WTC11 (cell line): Measurements from ENCODE around the gene ICE2. TPM values are rescaled to one million over a fixed set of nuclear protein-coding genes. Genes with fewer than 3 reads are reported as not detected.
A peak's percentile ranks its signal among the peaks of the same experiment; 100 is the strongest.

ENCODE experiments used
- ATAC-seq: fragments of 200-7000 bp; cut with Tn5 transposase; 2 replicates; pipeline ENCODE4 v1.10.0; 2021; ENCODE audit warnings: mild to moderate bottlenecking, moderate library complexity
- CTCF ChIA-PET: fragments of 300-600 bp; sonication (Branson Sonifier 250); formaldehyde crosslinking; loops from one replicate; lab custom pipeline; 2021; ENCODE audit warnings: antibody characterized with exemption; lab: Charles Lee
- POLR2A ChIA-PET: fragments of 350-600 bp; sonication (Branson Sonifier 250); formaldehyde crosslinking; loops from one replicate; lab custom pipeline; 2021; ENCODE audit warnings: antibody characterized with exemption; lab: Charles Lee
- DNase-seq: peaks from one replicate; pipeline ENCODE4 v3.0.0; 2021; ENCODE audit warnings: low spot score
- H3K27ac Mint-ChIP-seq: 2 replicates; pipeline ENCODE4 v1.8.0; 2021; ENCODE audit warnings: mixed read lengths
- H3K27me3 Mint-ChIP-seq: 2 replicates; pipeline ENCODE4 v1.8.0; 2021; ENCODE audit warnings: low read depth, mild to moderate bottlenecking, moderate library complexity, mixed read lengths
- H3K36me3 Mint-ChIP-seq: 2 replicates; pipeline ENCODE4 v1.8.0; 2021; ENCODE audit warnings: mixed read lengths
- H3K4me1 Mint-ChIP-seq: 2 replicates; pipeline ENCODE4 v1.8.0; 2022; ENCODE audit warnings: mixed read lengths
- H3K4me3 Mint-ChIP-seq: 2 replicates; pipeline ENCODE4 v1.8.0; 2021; ENCODE audit warnings: mild to moderate bottlenecking, moderate library complexity, mixed read lengths
- H3K9me3 Mint-ChIP-seq: 2 replicates; pipeline ENCODE4 v1.8.0; 2021; ENCODE audit warnings: mixed read lengths
- ATF1 ChIP-seq: sonication (generic); formaldehyde crosslinking; IDR thresholded peaks from 2 replicates; pipeline ENCODE4 v1.8.1; 2023; ENCODE audit warnings: mild to moderate bottlenecking, moderate library complexity, missing genetic modification reagents
- CREB1 ChIP-seq: sonication (generic); formaldehyde crosslinking; IDR thresholded peaks from 2 replicates; pipeline ENCODE4 v1.8.0; 2023; ENCODE audit warnings: mild to moderate bottlenecking, missing genetic modification reagents
- GABPB1 ChIP-seq: sonication (generic); formaldehyde crosslinking; IDR thresholded peaks from 2 replicates; pipeline ENCODE4 v1.8.1; 2023; ENCODE audit warnings: mild to moderate bottlenecking, missing genetic modification reagents
- SP1 ChIP-seq: sonication (generic); formaldehyde crosslinking; conservative IDR thresholded peaks from 2 replicates; pipeline ENCODE4 v1.8.1; 2022; ENCODE audit warnings: missing genetic modification reagents
- TEAD4 ChIP-seq: sonication (generic); formaldehyde crosslinking; IDR thresholded peaks from 2 replicates; pipeline ENCODE4 v1.8.0; 2022; ENCODE audit warnings: mild to moderate bottlenecking, missing genetic modification reagents
- ZNF317 ChIP-seq: sonication (generic); formaldehyde crosslinking; IDR thresholded peaks from 2 replicates; pipeline ENCODE4 v1.8.1; 2023; ENCODE audit warnings: low read depth, mild to moderate bottlenecking, moderate library complexity, missing genetic modification reagents, borderline replicate concordance
- total RNA-seq: library from RNA; stranded (reverse); gene quantifications from 3 replicates; pipeline ENCODE4 v1.2.3, GENCODE V29; 2021
- TF ChIP-seq, protein P1 (sequence below): sonication (generic); formaldehyde crosslinking; IDR thresholded peaks from 2 replicates; pipeline ENCODE4 v1.8.1; 2023; ENCODE audit warnings: mild to moderate bottlenecking, missing genetic modification reagents
- TF ChIP-seq, protein P2 (sequence below): sonication (generic); formaldehyde crosslinking; IDR thresholded peaks from 2 replicates; pipeline ENCODE4 v1.8.0; 2022; ENCODE audit warnings: mild to moderate bottlenecking, missing genetic modification reagents
- TF ChIP-seq, protein P3 (sequence below): sonication (generic); formaldehyde crosslinking; IDR thresholded peaks from 2 replicates; pipeline ENCODE4 v1.8.0; 2022; ENCODE audit warnings: mild to moderate bottlenecking, missing genetic modification reagents
- TF ChIP-seq, protein P4 (sequence below): sonication (generic); formaldehyde crosslinking; IDR thresholded peaks from 2 replicates; pipeline ENCODE4 v1.8.0; 2023; ENCODE audit warnings: mild to moderate bottlenecking, missing genetic modification reagents
- TF ChIP-seq, protein P5 (sequence below): sonication (generic); formaldehyde crosslinking; IDR thresholded peaks from 2 replicates; pipeline ENCODE4 v1.8.1; 2023; ENCODE audit warnings: mild to moderate bottlenecking, missing genetic modification reagents, moderate library complexity
- TF ChIP-seq, protein P6 (sequence below): fragments of 250-450 bp; sonication (Bioruptor Pico); IDR thresholded peaks from 2 replicates; pipeline ENCODE4 v1.9.0; 2021; ENCODE audit warnings: mild to moderate bottlenecking, borderline replicate concordance

Gene ICE2
- total RNA-seq, 1 experiment from 2014 or later = 76.9 TPM

DNA sequence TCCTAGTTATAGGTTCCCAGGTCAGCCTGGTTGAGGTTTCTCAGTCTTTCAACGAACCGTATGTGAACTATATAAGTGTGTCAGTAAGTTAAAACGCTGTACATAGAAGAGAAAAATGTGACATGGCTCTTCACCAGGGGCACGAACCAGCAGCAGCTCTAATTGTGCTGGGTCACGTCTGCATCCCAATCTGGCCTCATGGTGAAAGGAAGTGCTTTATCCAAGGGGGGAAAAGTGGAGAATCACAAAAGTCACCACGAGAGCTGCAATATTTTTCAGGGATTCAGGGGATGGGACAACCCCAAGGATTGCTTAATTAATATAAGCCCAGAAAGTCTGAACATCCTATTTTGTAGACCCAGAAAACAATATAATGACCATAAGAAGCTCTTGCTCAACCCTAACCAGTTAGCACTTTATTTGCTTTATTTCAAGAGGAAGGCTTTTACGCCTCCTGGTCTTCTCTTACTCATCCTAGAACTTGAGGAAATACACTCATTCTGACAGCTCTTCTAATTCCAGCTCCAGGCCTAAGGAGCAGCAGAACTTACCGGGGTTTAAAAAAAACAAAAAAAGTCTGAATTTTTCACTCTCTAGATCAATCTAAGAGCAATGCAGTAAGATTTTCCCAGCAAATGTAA lies 97.7 kb downstream of the ICE2 start:
- Mint-ChIP-seq H3K9me3 (no peaks in the 10 kb centered on the region), H3K4me1 (peaks cover 2% of the 10 kb centered on the region; the same call in 1 of the 2 replicates), H3K27me3 (no peaks in the 10 kb centered on the region), H3K27ac (no peak overlapping the region; the same call in 1 of the 2 replicates), H3K4me3 (no peak overlapping the region), H3K36me3 (peaks cover 7% of the 10 kb centered on the region; the same call in 1 of the 2 replicates)
- ChIA-PET CTCF (no interaction called here), POLR2A (interaction anchor here (0.7 kb wide), 1 partner anchor 488 kb away, joined by 5 read pairs; no protein-coding TSS in a partner anchor)
- TF ChIP-seq, protein P1, sequence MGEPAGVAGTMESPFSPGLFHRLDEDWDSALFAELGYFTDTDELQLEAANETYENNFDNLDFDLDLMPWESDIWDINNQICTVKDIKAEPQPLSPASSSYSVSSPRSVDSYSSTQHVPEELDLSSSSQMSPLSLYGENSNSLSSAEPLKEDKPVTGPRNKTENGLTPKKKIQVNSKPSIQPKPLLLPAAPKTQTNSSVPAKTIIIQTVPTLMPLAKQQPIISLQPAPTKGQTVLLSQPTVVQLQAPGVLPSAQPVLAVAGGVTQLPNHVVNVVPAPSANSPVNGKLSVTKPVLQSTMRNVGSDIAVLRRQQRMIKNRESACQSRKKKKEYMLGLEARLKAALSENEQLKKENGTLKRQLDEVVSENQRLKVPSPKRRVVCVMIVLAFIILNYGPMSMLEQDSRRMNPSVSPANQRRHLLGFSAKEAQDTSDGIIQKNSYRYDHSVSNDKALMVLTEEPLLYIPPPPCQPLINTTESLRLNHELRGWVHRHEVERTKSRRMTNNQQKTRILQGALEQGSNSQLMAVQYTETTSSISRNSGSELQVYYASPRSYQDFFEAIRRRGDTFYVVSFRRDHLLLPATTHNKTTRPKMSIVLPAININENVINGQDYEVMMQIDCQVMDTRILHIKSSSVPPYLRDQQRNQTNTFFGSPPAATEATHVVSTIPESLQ (CRISPR knock-in tag) = no peak
- TF ChIP-seq, protein P2, sequence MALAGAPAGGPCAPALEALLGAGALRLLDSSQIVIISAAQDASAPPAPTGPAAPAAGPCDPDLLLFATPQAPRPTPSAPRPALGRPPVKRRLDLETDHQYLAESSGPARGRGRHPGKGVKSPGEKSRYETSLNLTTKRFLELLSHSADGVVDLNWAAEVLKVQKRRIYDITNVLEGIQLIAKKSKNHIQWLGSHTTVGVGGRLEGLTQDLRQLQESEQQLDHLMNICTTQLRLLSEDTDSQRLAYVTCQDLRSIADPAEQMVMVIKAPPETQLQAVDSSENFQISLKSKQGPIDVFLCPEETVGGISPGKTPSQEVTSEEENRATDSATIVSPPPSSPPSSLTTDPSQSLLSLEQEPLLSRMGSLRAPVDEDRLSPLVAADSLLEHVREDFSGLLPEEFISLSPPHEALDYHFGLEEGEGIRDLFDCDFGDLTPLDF (CRISPR knock-in tag) = no peak
- TF ChIP-seq, protein P3, sequence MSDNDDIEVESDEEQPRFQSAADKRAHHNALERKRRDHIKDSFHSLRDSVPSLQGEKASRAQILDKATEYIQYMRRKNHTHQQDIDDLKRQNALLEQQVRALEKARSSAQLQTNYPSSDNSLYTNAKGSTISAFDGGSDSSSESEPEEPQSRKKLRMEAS = no peak
- TF ChIP-seq ATF1 (CRISPR knock-in tag) = no peak
- TF ChIP-seq, protein P4, sequence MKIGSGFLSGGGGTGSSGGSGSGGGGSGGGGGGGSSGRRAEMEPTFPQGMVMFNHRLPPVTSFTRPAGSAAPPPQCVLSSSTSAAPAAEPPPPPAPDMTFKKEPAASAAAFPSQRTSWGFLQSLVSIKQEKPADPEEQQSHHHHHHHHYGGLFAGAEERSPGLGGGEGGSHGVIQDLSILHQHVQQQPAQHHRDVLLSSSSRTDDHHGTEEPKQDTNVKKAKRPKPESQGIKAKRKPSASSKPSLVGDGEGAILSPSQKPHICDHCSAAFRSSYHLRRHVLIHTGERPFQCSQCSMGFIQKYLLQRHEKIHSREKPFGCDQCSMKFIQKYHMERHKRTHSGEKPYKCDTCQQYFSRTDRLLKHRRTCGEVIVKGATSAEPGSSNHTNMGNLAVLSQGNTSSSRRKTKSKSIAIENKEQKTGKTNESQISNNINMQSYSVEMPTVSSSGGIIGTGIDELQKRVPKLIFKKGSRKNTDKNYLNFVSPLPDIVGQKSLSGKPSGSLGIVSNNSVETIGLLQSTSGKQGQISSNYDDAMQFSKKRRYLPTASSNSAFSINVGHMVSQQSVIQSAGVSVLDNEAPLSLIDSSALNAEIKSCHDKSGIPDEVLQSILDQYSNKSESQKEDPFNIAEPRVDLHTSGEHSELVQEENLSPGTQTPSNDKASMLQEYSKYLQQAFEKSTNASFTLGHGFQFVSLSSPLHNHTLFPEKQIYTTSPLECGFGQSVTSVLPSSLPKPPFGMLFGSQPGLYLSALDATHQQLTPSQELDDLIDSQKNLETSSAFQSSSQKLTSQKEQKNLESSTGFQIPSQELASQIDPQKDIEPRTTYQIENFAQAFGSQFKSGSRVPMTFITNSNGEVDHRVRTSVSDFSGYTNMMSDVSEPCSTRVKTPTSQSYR (CRISPR knock-in tag) = no peak
- TF ChIP-seq ZNF317 = no peak
- TF ChIP-seq, protein P5, sequence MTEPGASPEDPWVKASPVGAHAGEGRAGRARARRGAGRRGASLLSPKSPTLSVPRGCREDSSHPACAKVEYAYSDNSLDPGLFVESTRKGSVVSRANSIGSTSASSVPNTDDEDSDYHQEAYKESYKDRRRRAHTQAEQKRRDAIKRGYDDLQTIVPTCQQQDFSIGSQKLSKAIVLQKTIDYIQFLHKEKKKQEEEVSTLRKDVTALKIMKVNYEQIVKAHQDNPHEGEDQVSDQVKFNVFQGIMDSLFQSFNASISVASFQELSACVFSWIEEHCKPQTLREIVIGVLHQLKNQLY (CRISPR knock-in tag) = no peak
- TF ChIP-seq SP1 = no peak
- ATAC-seq = no peak
- no peak for DNase-seq

DNA sequence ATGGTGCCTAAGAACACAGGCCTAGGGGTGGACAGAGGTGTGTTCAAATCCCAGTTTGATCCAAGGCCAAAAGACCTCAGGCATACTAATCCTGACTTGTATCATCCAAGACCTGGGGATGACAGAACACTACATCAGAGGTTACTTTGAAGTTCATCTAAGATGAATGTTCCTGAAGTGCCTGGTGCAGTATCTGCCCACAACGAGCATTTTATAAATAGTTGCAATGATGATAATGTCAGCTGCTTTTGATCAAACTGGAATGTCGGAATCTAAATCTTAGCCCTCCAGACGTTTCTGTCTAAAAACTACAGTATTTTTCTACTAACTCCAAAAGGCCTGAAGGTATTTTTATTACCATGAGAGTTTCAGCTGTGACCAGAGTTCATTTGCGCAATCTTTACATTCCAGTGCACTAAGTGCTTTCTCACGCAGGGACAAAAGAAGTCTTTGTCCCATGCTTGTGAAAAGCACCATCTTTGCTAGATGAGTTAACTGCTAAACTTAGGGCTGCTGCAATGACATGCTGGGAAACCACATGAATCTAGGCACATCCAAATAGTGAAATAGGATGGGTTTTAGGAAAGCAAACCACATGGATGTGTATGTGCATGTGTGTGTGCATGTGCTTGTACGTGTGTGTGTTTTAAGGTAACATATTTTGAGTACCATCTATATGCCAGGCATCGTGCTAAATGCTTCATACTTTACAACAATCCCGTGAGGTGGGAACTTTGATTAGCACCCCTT lies 99.2 kb downstream of the ICE2 start:
- DNase-seq (no peak), ATAC-seq (no peak)
- H3K9me3 Mint-ChIP-seq = no peaks in the 10 kb centered on the region
- H3K27me3 Mint-ChIP-seq = no peaks in the 10 kb centered on the region
- POLR2A ChIA-PET = no interaction called here
- TF ChIP-seq GABPB1 = peak; percentile 86
- TF ChIP-seq ATF1 (CRISPR knock-in tag) = no peak
- TF ChIP-seq, protein P6, sequence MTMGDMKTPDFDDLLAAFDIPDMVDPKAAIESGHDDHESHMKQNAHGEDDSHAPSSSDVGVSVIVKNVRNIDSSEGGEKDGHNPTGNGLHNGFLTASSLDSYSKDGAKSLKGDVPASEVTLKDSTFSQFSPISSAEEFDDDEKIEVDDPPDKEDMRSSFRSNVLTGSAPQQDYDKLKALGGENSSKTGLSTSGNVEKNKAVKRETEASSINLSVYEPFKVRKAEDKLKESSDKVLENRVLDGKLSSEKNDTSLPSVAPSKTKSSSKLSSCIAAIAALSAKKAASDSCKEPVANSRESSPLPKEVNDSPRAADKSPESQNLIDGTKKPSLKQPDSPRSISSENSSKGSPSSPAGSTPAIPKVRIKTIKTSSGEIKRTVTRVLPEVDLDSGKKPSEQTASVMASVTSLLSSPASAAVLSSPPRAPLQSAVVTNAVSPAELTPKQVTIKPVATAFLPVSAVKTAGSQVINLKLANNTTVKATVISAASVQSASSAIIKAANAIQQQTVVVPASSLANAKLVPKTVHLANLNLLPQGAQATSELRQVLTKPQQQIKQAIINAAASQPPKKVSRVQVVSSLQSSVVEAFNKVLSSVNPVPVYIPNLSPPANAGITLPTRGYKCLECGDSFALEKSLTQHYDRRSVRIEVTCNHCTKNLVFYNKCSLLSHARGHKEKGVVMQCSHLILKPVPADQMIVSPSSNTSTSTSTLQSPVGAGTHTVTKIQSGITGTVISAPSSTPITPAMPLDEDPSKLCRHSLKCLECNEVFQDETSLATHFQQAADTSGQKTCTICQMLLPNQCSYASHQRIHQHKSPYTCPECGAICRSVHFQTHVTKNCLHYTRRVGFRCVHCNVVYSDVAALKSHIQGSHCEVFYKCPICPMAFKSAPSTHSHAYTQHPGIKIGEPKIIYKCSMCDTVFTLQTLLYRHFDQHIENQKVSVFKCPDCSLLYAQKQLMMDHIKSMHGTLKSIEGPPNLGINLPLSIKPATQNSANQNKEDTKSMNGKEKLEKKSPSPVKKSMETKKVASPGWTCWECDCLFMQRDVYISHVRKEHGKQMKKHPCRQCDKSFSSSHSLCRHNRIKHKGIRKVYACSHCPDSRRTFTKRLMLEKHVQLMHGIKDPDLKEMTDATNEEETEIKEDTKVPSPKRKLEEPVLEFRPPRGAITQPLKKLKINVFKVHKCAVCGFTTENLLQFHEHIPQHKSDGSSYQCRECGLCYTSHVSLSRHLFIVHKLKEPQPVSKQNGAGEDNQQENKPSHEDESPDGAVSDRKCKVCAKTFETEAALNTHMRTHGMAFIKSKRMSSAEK = no peak
- no peak for TF ChIP-seq TEAD4 (CRISPR knock-in tag)
- no peak for TF ChIP-seq CREB1 (CRISPR knock-in tag)
- H3K4me3 Mint-ChIP-seq = no peak overlapping the region
- CTCF ChIA-PET = no interaction called here
- H3K27ac Mint-ChIP-seq = no peak overlapping the region
- peaks cover 7% of the 10 kb centered on the region; the same call in 1 of the 2 replicates for H3K36me3 Mint-ChIP-seq
- peaks cover 17% of the 10 kb centered on the region for H3K4me1 Mint-ChIP-seq
